Thoracic aorta (tissue), 2 donors: Measurements from ENCODE around the gene EGR2. TPM values are rescaled to one million over a fixed set of nuclear protein-coding genes. Genes with fewer than 3 reads are reported as not detected.

ENCODE experiments used
- ATAC-seq: fragments of 150-250 bp; one replicate; pipeline ENCODE4 v1.8.0; 2017; ENCODE audit warnings: low read depth; ENCODE audit not compliant: insufficient number of reproducible peaks, low FRiP score
- DNase-seq: peaks from one replicate; pipeline ENCODE4 v3.0.0-alpha.2; 2020; ENCODE audit warnings: low spot score
- H3K27ac ChIP-seq, 2 donors: fragments of 200-600 bp; sonication (generic); 1 replicate in 1 of 2; 2 replicates in 1 of 2; pipeline ENCODE4 v1.5.1; 2016; ENCODE audit warnings: mild to moderate bottlenecking in 2 of 2, moderate library complexity in 2 of 2
- H3K27me3 ChIP-seq: fragments of 200-600 bp; sonication (generic); replicated peaks from 2 replicates; pipeline ENCODE4 v1.6.0; 2016; ENCODE audit warnings: mild to moderate bottlenecking; ENCODE audit not compliant: insufficient read depth
- H3K36me3 ChIP-seq: fragments of 200-600 bp; sonication (generic); one replicate; pipeline ENCODE4 v1.5.1; 2016
- H3K4me1 ChIP-seq, 2 donors: fragments of 200-600 bp; sonication (generic); 1 replicate in 1 of 2; 2 replicates in 1 of 2; pipeline versions ENCODE4 v1.5.1 to v1.6.0; 2016; ENCODE audit warnings: low read depth in 2 of 2, mild to moderate bottlenecking in 1 of 2; ENCODE audit not compliant: control insufficient read depth in 1 of 2
- H3K4me3 ChIP-seq: fragments of 200-600 bp; sonication (generic); 2 replicates; pipeline ENCODE4 v1.5.1; 2016; ENCODE audit warnings: mild to moderate bottlenecking
- H3K9me3 ChIP-seq: fragments of 200-600 bp; sonication (generic); 2 replicates; pipeline ENCODE4 v1.5.1; 2016
- total RNA-seq, 2 donors: library from RNA; depleted of rRNA; stranded (reverse); fragments of >200 nt; gene quantifications; one replicate each; pipeline versions ENCODE4 v1.1.0 to v1.2.3, GENCODE V29; 2016
- TF ChIP-seq, protein P1 (sequence below): fragments of 200-600 bp; sonication (generic); IDR thresholded peaks from one replicate; pipeline ENCODE4 v1.5.1; 2019; ENCODE audit warnings: antibody characterized with exemption

The EGR2 gene
- total RNA-seq, 2 donors from 2014 or later, result 0.95 to 3.3 TPM

DNA sequence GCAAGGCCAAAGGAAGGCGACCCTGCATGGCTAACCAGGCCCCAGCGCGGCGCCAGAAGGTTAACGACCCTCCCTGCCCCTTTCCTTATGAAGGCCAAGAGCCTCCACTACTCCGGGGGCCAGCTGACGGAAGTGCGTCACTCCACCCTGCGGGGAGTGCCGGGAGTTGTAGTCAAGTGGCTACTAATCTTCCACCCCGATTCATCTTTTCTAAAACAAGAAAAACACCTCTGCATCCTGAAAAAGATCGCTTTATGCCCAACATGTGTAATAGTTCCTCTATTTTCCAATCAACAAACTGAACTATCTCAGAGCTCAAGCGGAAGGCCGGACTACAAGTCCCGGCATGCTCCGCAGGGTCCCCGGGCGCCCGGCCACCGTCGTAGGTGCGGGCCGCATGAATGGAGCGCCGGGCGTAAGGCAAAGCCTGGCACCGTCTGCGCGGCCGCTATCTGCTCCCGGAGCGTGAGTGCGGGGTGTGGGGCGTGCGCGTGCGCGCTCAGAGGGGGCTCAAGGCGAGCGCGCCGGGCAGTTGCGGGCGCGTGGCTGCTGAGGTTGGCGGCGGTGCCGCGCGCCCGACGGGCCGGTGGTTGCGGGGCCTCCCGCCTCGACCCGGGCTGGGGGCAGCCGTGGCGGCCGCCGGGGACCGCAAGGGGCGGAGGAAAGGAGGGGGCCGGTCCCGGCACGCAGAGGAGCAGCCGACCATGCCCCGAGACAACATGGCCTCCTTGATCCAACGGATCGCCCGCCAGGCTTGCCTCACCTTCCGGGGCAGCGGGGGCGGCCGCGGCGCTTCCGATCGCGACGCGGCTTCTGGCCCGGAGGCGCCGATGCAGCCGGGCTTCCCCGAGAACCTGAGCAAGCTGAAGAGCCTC lies 11.6 kb downstream of the EGR2 start, which contains the start of gene ADO:
Gene ADO (plus strand): TSS at position 365 of the 875 bp plus-strand sequence. CDS start 340 bp downstream, at position 705.
- Histone ChIP-seq H3K4me1 (peaks cover 13 to 15% of the 10 kb centered on the region in 2 donors), H3K4me3 (peak within 1 kb of the TSS; percentile 81), H3K27ac (peak within 1 kb of the TSS; percentile 92 to 93), H3K36me3 (no peaks in the 10 kb centered on the region), H3K9me3 (no peaks in the 10 kb centered on the region), H3K27me3 (no peaks in the 10 kb centered on the region)
- ATAC-seq (peak; percentile 91), DNase-seq (no peak)
- TF ChIP-seq, protein P1, sequence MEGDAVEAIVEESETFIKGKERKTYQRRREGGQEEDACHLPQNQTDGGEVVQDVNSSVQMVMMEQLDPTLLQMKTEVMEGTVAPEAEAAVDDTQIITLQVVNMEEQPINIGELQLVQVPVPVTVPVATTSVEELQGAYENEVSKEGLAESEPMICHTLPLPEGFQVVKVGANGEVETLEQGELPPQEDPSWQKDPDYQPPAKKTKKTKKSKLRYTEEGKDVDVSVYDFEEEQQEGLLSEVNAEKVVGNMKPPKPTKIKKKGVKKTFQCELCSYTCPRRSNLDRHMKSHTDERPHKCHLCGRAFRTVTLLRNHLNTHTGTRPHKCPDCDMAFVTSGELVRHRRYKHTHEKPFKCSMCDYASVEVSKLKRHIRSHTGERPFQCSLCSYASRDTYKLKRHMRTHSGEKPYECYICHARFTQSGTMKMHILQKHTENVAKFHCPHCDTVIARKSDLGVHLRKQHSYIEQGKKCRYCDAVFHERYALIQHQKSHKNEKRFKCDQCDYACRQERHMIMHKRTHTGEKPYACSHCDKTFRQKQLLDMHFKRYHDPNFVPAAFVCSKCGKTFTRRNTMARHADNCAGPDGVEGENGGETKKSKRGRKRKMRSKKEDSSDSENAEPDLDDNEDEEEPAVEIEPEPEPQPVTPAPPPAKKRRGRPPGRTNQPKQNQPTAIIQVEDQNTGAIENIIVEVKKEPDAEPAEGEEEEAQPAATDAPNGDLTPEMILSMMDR, result no peak

DNA sequence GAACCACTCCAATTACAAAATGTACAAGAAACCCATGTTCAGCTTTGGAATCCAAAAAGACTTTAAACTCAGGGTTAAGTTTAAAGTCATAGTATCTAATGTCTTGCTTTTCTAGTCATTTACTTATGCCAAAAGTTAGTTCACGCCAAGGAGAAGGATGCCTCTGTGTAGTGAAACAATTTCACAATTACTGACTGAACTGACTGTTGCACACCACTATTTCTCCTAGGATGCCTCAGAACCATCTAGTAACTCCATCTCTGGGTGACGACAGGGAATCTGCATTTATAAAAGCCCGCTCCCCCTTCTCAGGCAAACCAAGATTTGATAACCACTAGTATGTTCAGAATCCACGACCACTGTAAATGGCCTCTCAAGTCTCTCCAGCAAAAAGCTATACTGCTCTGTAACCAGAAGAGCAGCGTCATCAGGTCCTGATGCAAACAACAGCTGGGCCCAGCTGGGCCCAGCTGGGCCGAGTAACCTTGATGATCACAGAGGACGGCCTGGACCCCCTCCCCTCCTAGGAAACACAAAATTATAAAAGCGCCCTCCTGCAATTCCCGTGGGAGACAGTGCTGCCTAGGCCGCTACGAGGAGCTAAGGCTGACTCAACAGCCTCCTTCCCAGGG lies 12.3 kb downstream of the EGR2 start:
- TF ChIP-seq, protein P1, result no peak
- Histone ChIP-seq H3K27me3 (no peaks in the 10 kb centered on the region), H3K9me3 (no peaks in the 10 kb centered on the region), H3K36me3 (no peaks in the 10 kb centered on the region), H3K27ac (peak overlapping the region; percentile 92 to 93), H3K4me1 (peaks cover 13 to 15% of the 10 kb centered on the region in 2 donors), H3K4me3 (peak overlapping the region; percentile 81)
- DNase-seq, result no peak
- ATAC-seq, result peak; percentile 13

DNA sequence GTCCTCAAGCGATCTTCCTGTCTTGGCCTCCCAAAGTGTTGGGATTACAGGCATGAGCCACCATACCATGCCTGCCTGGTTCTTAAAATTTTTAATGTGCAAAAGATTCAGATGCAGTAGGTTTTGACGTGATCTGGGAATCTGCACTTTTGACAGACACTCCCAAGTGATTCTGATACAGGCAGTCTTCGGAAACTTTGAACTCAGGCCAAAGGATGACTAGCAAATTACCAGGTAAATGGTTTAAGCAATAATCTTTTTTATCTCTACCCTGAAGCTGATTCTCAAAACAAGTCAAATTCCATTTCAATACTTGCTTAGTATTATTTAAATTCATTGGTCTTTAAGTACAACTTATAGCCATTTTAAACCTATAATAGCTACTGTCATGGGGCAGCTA lies 14.3 kb downstream of the EGR2 start:
- TF ChIP-seq, protein P1, result no peak
- Histone ChIP-seq H3K36me3 (no peaks in the 10 kb centered on the region), H3K9me3 (no peaks in the 10 kb centered on the region), H3K4me3 (no peak overlapping the region), H3K4me1 (peaks cover 10 to 13% of the 10 kb centered on the region in 2 donors), H3K27me3 (no peaks in the 10 kb centered on the region), H3K27ac (no peak overlapping the region)
- DNase-seq, result no peak
- ATAC-seq, result no peak

DNA sequence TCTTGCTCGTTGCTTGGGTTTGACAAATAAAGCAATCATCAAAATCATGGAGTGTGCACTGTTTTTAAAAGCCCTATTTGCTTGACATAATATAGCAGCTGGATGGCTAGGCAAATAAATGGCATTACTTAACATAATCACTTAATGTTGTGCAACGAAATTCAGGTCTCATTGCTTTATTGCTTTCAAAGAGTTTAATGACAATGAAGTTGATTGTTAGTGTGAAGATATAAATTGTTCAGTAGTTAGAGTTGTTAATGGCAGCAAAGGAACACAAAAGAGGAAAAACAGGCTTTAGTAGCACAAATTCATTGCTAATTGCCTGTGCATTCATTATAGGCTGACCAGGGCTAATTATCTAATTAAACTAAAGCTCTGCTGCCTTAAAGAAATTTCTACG lies 19.3 kb downstream of the EGR2 start:
- TF ChIP-seq, protein P1, result no peak
- no peak overlapping the region for H3K27ac ChIP-seq
- no peak overlapping the region for H3K4me3 ChIP-seq
- peaks cover 3 to 7% of the 10 kb centered on the region in 2 donors for H3K4me1 ChIP-seq
- H3K27me3 ChIP-seq, result no peaks in the 10 kb centered on the region
- no peaks in the 10 kb centered on the region for H3K36me3 ChIP-seq
- ATAC-seq (no peak), DNase-seq (no peak)
- H3K9me3 ChIP-seq, result no peaks in the 10 kb centered on the region

DNA sequence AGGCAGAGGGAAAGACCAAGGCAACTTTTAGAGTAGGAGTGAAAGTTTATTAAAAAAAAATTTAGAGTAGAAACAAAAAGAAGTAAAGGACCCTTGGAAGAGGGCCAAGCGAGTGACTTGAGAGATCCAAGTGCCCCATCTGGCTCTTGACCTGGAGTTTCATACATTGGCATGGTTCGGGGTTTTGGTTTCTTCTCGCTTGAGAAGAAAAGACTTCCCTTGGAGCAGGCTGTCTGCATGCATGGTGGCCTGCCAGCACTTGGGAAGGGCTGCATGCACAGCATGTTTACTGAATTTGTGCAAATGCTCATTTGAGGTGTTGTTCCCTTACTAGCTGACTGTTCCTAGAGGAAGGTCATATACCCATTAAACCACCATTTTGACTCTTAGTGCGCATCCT lies 20.4 kb downstream of the EGR2 start:
- Histone ChIP-seq H3K4me1 (peaks cover 3 to 7% of the 10 kb centered on the region in 2 donors), H3K36me3 (no peaks in the 10 kb centered on the region), H3K27me3 (no peaks in the 10 kb centered on the region), H3K4me3 (no peak overlapping the region), H3K9me3 (no peaks in the 10 kb centered on the region), H3K27ac (no peak overlapping the region)
- DNase-seq (no peak), ATAC-seq (no peak)
- TF ChIP-seq, protein P1, result no peak
